T-helper 1 cell treated with Interleukin-12 subunit alpha and Interleukin-12 subunit beta and Interleukin-4 antibody, amounts not matched to agents 30 μg/mL and 1 μg/mL, for 36 hours (primary cell): Measurements from ENCODE around the gene CHSY1.

Experiments used
- H3K27ac Mint-ChIP-seq: one replicate; pipeline ENCODE4 v1.8.0; 2021; ENCODE audit warnings: mild to moderate bottlenecking, mixed read lengths
- H3K27me3 Mint-ChIP-seq: one replicate; pipeline ENCODE4 v1.8.0; 2021; ENCODE audit warnings: low read depth, mixed read lengths
- H3K36me3 Mint-ChIP-seq: one replicate; pipeline ENCODE4 v1.8.0; 2021; ENCODE audit warnings: low read depth, mixed read lengths
- H3K4me1 Mint-ChIP-seq: one replicate; pipeline ENCODE4 v1.8.0; 2021; ENCODE audit warnings: low read depth, mixed read lengths
- H3K4me3 Mint-ChIP-seq: one replicate; pipeline ENCODE4 v1.8.0; 2021; ENCODE audit warnings: mild to moderate bottlenecking, moderate library complexity, mixed read lengths
- H3K9me3 Mint-ChIP-seq: one replicate; pipeline ENCODE4 v1.8.0; 2021; ENCODE audit warnings: mixed read lengths

The CHSY1 gene

GRCh38 chr15:101148166-101148880, 103.5 kb downstream of the CHSY1 start:
- Mint-ChIP-seq H3K36me3 (no peaks in the 10 kb centered on the region), H3K27me3 (no peaks in the 10 kb centered on the region), H3K9me3 (no peaks in the 10 kb centered on the region), H3K4me1 (peaks cover 38% of the 10 kb centered on the region), H3K27ac (no peak overlapping the region), H3K4me3 (no peak overlapping the region)

DNA sequence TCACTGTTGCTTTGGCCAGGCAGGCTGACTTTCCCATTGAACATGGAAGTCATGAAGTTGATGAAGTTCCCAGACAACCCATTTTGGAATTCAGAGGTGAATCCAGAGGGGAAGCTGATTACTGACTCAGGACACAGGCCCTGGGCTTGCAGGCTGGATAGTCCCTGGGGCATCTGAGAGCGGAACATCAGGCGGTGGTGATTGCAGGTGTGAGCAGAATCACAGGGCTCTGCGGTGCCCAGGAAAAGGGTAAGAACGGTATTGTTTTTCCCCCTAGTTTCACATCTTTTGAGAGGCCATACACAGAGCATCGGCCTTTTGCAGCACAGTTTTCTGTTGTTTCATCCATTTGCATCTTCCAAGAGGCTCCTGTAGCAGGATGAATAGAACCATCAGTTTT, 104.7 kb downstream of the CHSY1 start:
- no peak overlapping the region for H3K27ac Mint-ChIP-seq
- H3K36me3 Mint-ChIP-seq = no peaks in the 10 kb centered on the region
- H3K4me3 Mint-ChIP-seq = no peak overlapping the region
- peaks cover 35% of the 10 kb centered on the region for H3K4me1 Mint-ChIP-seq
- H3K9me3 Mint-ChIP-seq = no peaks in the 10 kb centered on the region
- no peaks in the 10 kb centered on the region for H3K27me3 Mint-ChIP-seq

- no peaks in the 10 kb centered on the region for H3K9me3 Mint-ChIP-seq
- no peak overlapping the region for H3K4me3 Mint-ChIP-seq
- no peak overlapping the region for H3K27ac Mint-ChIP-seq
- H3K36me3 Mint-ChIP-seq = peaks cover 2% of the 10 kb centered on the region
- peaks cover 29% of the 10 kb centered on the region for H3K4me1 Mint-ChIP-seq
- no peaks in the 10 kb centered on the region for H3K27me3 Mint-ChIP-seq
These were observed 105.6 kb downstream of the CHSY1 start for GRCh38 chr15:101146118-101146702.

DNA sequence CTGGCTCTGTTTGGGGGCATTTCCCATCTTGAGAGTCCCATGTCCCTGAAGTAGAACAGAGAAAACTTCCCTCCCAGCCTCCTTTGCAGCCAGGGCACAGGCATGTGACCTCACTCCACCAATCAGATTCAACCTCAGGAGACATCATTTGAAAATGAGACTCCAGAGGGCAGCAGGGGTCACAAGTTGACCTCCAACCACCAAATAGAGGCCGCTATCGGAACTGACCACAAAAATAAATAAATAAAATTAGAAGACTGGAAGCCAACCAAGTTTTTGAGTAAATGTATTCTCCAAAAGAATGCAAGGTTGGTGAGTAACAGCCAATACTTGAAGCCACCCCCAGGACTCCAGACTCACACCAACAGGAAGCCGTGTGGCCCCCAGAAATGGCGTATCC, 106.5 kb downstream of the CHSY1 start:
- no peaks in the 10 kb centered on the region for H3K27me3 Mint-ChIP-seq
- H3K36me3 Mint-ChIP-seq = peaks cover 2% of the 10 kb centered on the region
- H3K4me1 Mint-ChIP-seq = peaks cover 25% of the 10 kb centered on the region
- no peak overlapping the region for H3K27ac Mint-ChIP-seq
- H3K4me3 Mint-ChIP-seq = no peak overlapping the region
- H3K9me3 Mint-ChIP-seq = no peaks in the 10 kb centered on the region

DNA sequence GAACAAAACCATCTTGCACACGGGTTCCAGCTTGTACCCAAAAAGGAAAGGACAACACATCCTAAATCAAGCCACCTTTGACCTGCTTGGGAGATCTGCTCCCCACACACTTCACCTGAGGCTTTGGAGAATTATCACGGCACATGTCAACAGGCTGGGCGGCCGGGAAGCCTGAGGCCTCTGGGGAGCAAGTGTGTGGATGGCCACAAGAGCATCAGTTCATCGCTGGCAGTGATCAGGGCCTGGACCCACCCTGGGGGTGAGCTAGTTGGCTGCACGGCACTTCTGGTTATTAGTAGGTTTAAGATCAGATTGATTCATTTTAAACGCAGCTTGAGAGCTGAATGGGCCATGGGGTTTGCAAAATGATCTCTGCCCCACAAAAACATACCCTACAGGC, 108.5 kb downstream of the CHSY1 start:
- peaks cover 2% of the 10 kb centered on the region for H3K36me3 Mint-ChIP-seq
- peaks cover 25% of the 10 kb centered on the region for H3K4me1 Mint-ChIP-seq
- no peak overlapping the region for H3K4me3 Mint-ChIP-seq
- H3K27ac Mint-ChIP-seq = no peak overlapping the region
- H3K27me3 Mint-ChIP-seq = no peaks in the 10 kb centered on the region
- no peaks in the 10 kb centered on the region for H3K9me3 Mint-ChIP-seq

GRCh38 chr15:101142711-101143110, 109.1 kb downstream of the CHSY1 start:
- Mint-ChIP-seq H3K9me3 (no peaks in the 10 kb centered on the region), H3K27me3 (no peaks in the 10 kb centered on the region), H3K27ac (no peak overlapping the region), H3K36me3 (peaks cover 2% of the 10 kb centered on the region), H3K4me3 (no peak overlapping the region), H3K4me1 (peaks cover 26% of the 10 kb centered on the region)

- H3K4me1 Mint-ChIP-seq = peaks cover 32% of the 10 kb centered on the region
- no peaks in the 10 kb centered on the region for H3K27me3 Mint-ChIP-seq
- no peaks in the 10 kb centered on the region for H3K9me3 Mint-ChIP-seq
- peaks cover 2% of the 10 kb centered on the region for H3K36me3 Mint-ChIP-seq
- no peak overlapping the region for H3K27ac Mint-ChIP-seq
- no peak overlapping the region for H3K4me3 Mint-ChIP-seq
These were observed 109.8 kb downstream of the CHSY1 start for GRCh38 chr15:101141926-101142527.

GRCh38 chr15:101140697-101141065, 111.2 kb downstream of the CHSY1 start:
- H3K27ac Mint-ChIP-seq = no peak overlapping the region
- H3K36me3 Mint-ChIP-seq = peaks cover 2% of the 10 kb centered on the region
- no peaks in the 10 kb centered on the region for H3K27me3 Mint-ChIP-seq
- no peak overlapping the region for H3K4me3 Mint-ChIP-seq
- H3K9me3 Mint-ChIP-seq = no peaks in the 10 kb centered on the region
- H3K4me1 Mint-ChIP-seq = peaks cover 38% of the 10 kb centered on the region

- Mint-ChIP-seq H3K4me3 (no peak overlapping the region), H3K4me1 (peaks cover 39% of the 10 kb centered on the region), H3K27ac (no peak overlapping the region), H3K9me3 (no peaks in the 10 kb centered on the region), H3K27me3 (no peaks in the 10 kb centered on the region), H3K36me3 (peaks cover 2% of the 10 kb centered on the region)
These were observed 111.7 kb downstream of the CHSY1 start for GRCh38 chr15:101139986-101140696.

DNA sequence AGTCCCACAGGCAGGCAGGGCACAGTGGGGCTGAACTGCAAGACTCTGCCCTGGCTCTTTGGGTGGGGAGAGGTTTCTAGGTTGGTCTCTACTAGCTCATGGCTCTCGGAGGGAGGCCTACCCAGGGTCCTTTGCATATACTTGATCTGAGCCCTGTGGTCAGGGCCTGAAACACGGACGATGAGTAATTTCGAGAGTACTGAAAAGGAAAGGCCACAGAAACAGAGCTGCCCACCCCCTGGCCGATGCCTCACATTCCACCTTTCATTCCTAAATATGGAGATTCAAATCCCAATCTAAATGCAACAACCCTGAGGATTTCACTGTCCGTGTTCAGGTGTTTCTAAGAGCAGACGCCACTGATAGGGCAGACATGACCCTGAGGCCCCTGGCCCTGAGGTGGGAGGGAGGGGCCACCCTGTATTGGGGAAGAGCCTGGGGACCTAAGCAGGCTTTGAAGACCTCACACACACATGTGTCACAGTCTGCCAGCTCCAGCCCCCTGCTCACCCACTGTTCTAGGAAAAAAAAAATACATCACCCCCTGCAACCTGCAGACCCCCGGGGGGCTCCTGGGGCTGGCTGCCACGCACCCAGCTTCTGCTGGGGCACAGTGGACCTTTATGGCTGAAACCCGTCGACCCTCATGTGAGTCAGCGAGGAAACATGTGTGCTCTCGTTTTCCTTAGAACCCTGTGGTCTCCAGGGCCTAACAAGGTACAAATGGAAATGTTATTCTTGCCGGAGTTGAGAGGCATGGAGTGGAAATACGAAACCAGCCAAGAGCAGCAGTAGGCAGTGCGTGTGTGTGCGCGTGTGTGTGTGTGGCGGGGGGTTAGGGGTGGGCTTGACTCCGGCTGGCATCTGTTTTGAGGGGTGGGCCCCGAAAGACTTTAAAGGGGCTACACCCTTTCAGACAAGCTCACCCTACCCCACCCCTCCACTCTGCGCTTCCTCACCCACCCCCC, 112.7 kb downstream of the CHSY1 start:
- Mint-ChIP-seq H3K4me3 (no peak overlapping the region), H3K27me3 (no peaks in the 10 kb centered on the region), H3K27ac (no peak overlapping the region)

GRCh38 chr15:101138086-101138660, 113.7 kb downstream of the CHSY1 start:
- H3K9me3 Mint-ChIP-seq = peaks cover 5% of the 10 kb centered on the region
- H3K4me1 Mint-ChIP-seq = peaks cover 38% of the 10 kb centered on the region
- H3K36me3 Mint-ChIP-seq = peaks cover 5% of the 10 kb centered on the region
- no peaks in the 10 kb centered on the region for H3K27me3 Mint-ChIP-seq
- H3K27ac Mint-ChIP-seq = peak overlapping the region; percentile 70
- peak overlapping the region; percentile 30 for H3K4me3 Mint-ChIP-seq

More for the DNA sequence above, 112.7 kb downstream of the CHSY1 start:
- Mint-ChIP-seq H3K4me1 (peaks cover 35% of the 10 kb centered on the region), H3K9me3 (peaks cover 5% of the 10 kb centered on the region), H3K36me3 (peaks cover 5% of the 10 kb centered on the region)

- Mint-ChIP-seq H3K4me3 (peak overlapping the region; percentile 51), H3K36me3 (peaks cover 5% of the 10 kb centered on the region), H3K9me3 (peaks cover 5% of the 10 kb centered on the region), H3K4me1 (peaks cover 38% of the 10 kb centered on the region), H3K27ac (peak overlapping the region; percentile 32), H3K27me3 (no peaks in the 10 kb centered on the region)
These were observed 114.4 kb downstream of the CHSY1 start for GRCh38 chr15:101137312-101137940.
